HepG2 (cell line): ENCODE measurements around the gene KLRC4. TPM values are rescaled to one million over a fixed set of nuclear protein-coding genes. Genes with fewer than 3 reads are reported as not detected.
A peak's percentile ranks its signal among the peaks of the same experiment; 100 is the strongest.

ENCODE experiments used
- ARID3A ChIP-seq: IDR thresholded peaks from 2 replicates; pipeline ENCODE4 v1.6.1; 2012; ENCODE audit warnings: low read depth, low read length, improper control_type of control experiment
- DNMT3B ChIP-seq: conservative IDR thresholded peaks from 2 replicates; pipeline ENCODE4 v1.6.1; 2016; ENCODE audit warnings: missing biosample characterization, control low read depth
- ELF3 ChIP-seq: IDR thresholded peaks from 2 replicates; pipeline ENCODE4 v1.6.1; 2016; ENCODE audit warnings: missing genetic modification reagents, missing compliant biosample characterization
- GZF1 ChIP-seq: sonication (generic); formaldehyde crosslinking; IDR thresholded peaks from 2 replicates; pipeline ENCODE4 v1.5.1; 2020; ENCODE audit warnings: mild to moderate bottlenecking, missing genetic modification reagents
- HOXA9 ChIP-seq: sonication (generic); formaldehyde crosslinking; IDR thresholded peaks from 2 replicates; pipeline ENCODE4 v1.8.1; 2022; ENCODE audit warnings: missing genetic modification reagents, mild to moderate bottlenecking, moderate library complexity, borderline replicate concordance
- KDM5B ChIP-seq: sonication (generic); formaldehyde crosslinking; IDR thresholded peaks from 2 replicates; pipeline ENCODE4 v1.4.0; 2020; ENCODE audit warnings: missing genetic modification reagents, mild to moderate bottlenecking, borderline replicate concordance
- KMT2B ChIP-seq: IDR thresholded peaks from 2 replicates; pipeline ENCODE4 v1.6.1; 2016; ENCODE audit warnings: missing genetic modification reagents, missing compliant biosample characterization
- MAFK ChIP-seq, 2 experiments: IDR thresholded peaks in 1 of 2; conservative IDR thresholded peaks in 1 of 2; 2 replicates each; pipeline ENCODE4 v1.6.1; 2011; ENCODE audit warnings: improper control_type of control experiment in 2 of 2, low read length in 2 of 2
- MIER2 ChIP-seq: IDR thresholded peaks from 2 replicates; pipeline ENCODE4 v1.6.1; 2016; ENCODE audit warnings: missing biosample characterization, missing genetic modification reagents
- MTF1 ChIP-seq: sonication (generic); formaldehyde crosslinking; IDR thresholded peaks from 2 replicates; pipeline ENCODE4 v1.5.0; 2020; ENCODE audit warnings: missing genetic modification reagents
- POLR2G ChIP-seq: fragments of 200-400 bp; formaldehyde crosslinking; IDR thresholded peaks from 2 replicates; pipeline ENCODE4 v1.6.1; 2018; ENCODE audit warnings: mild to moderate bottlenecking, low read depth, low read length, moderate library complexity
- SRY ChIP-seq: sonication (generic); formaldehyde crosslinking; IDR thresholded peaks from 2 replicates; pipeline ENCODE4 v1.8.0; 2022; ENCODE audit warnings: mild to moderate bottlenecking, missing genetic modification reagents
- TBP ChIP-seq: sonication (generic); formaldehyde crosslinking; IDR thresholded peaks from 2 replicates; pipeline ENCODE4 v1.5.0; 2020; ENCODE audit warnings: missing genetic modification reagents
- THAP11 ChIP-seq: IDR thresholded peaks from 2 replicates; pipeline ENCODE4 v1.6.1; 2016; ENCODE audit warnings: missing biosample characterization, missing genetic modification reagents
- WIZ ChIP-seq: sonication (generic); formaldehyde crosslinking; IDR thresholded peaks from 2 replicates; pipeline ENCODE4 v1.5.1; 2020; ENCODE audit warnings: mild to moderate bottlenecking, missing genetic modification reagents
- ZBTB37 ChIP-seq: sonication (generic); formaldehyde crosslinking; IDR thresholded peaks from 2 replicates; pipeline ENCODE4 v1.4.0; 2020; ENCODE audit warnings: mild to moderate bottlenecking, missing genetic modification reagents
- ZFYVE20 ChIP-seq: sonication (generic); formaldehyde crosslinking; IDR thresholded peaks from 2 replicates; pipeline ENCODE4 v1.8.0; 2023; ENCODE audit warnings: low read depth, mild to moderate bottlenecking, moderate library complexity, missing genetic modification reagents, borderline replicate concordance
- ZMYM4 ChIP-seq: sonication (generic); formaldehyde crosslinking; IDR thresholded peaks from 2 replicates; pipeline ENCODE4 v1.8.1; 2023; ENCODE audit warnings: mild to moderate bottlenecking, missing genetic modification reagents
- ZNF781 ChIP-seq: sonication (generic); formaldehyde crosslinking; IDR thresholded peaks from 2 replicates; pipeline ENCODE4 v1.5.1; 2020; ENCODE audit warnings: borderline replicate concordance, mild to moderate bottlenecking, missing genetic modification reagents; ENCODE audit errors: not compliant biosample characterization
- ZNF792 ChIP-seq: IDR thresholded peaks from 2 replicates; pipeline ENCODE4 v1.6.1; 2016
- ZNF891 ChIP-seq: sonication (generic); formaldehyde crosslinking; IDR thresholded peaks from 2 replicates; pipeline ENCODE4 v1.5.0; 2020; ENCODE audit warnings: mild to moderate bottlenecking, missing genetic modification reagents
- ZSCAN9 ChIP-seq: IDR thresholded peaks from 2 replicates; pipeline ENCODE4 v1.6.1; 2016; ENCODE audit warnings: borderline replicate concordance
- polyA plus RNA-seq, 8 experiments: library from polyadenylated mRNA; depleted of rRNA in 3 of 8; stranded (reverse) in 7 of 8; unstranded in 1 of 8; fragments of >200 nt; fragmentation: Illumina TruSeq in 4 of 8; extraction: Trizol in 4 of 8; gene quantifications; 2 replicates each; pipeline versions ENCODE4 v1.2.1 to v1.2.3, GENCODE V29; 2011 to 2016; ENCODE audit warnings: low read depth in 4 of 8, missing spikeins in 1 of 8, mixed read lengths in 1 of 8; ENCODE audit not compliant: insufficient read depth in 1 of 8
- total RNA-seq, 5 experiments: library from RNA; depleted of rRNA; stranded (reverse); fragments of >200 nt; fragmentation: Illumina TruSeq; extraction: Trizol; gene quantifications; 2 replicates each; pipeline ENCODE4 v1.2.3, GENCODE V29; 2016; ENCODE audit warnings: low read depth in 1 of 5
- TF ChIP-seq, protein P1 (sequence below): IDR thresholded peaks from 2 replicates; pipeline ENCODE4 v1.6.1; 2016; ENCODE audit warnings: missing genetic modification reagents, missing compliant biosample characterization
- TF ChIP-seq, protein P2 (sequence below): sonication (generic); formaldehyde crosslinking; IDR thresholded peaks from 2 replicates; pipeline ENCODE4 v1.4.0; 2020; ENCODE audit warnings: mild to moderate bottlenecking, missing genetic modification reagents
- TF ChIP-seq, protein P3 (sequence below): sonication (generic); formaldehyde crosslinking; IDR thresholded peaks from 2 replicates; pipeline ENCODE4 v1.4.0; 2020; ENCODE audit warnings: mild to moderate bottlenecking, missing genetic modification reagents, borderline replicate concordance

KLRC4 gene
- total and polyA plus RNA-seq, 2 of the 13 experiments (the other 11 are each of a cell fraction or from before 2014, with no cell fraction given) = 0.09 TPM; not detected in 1

DNA sequence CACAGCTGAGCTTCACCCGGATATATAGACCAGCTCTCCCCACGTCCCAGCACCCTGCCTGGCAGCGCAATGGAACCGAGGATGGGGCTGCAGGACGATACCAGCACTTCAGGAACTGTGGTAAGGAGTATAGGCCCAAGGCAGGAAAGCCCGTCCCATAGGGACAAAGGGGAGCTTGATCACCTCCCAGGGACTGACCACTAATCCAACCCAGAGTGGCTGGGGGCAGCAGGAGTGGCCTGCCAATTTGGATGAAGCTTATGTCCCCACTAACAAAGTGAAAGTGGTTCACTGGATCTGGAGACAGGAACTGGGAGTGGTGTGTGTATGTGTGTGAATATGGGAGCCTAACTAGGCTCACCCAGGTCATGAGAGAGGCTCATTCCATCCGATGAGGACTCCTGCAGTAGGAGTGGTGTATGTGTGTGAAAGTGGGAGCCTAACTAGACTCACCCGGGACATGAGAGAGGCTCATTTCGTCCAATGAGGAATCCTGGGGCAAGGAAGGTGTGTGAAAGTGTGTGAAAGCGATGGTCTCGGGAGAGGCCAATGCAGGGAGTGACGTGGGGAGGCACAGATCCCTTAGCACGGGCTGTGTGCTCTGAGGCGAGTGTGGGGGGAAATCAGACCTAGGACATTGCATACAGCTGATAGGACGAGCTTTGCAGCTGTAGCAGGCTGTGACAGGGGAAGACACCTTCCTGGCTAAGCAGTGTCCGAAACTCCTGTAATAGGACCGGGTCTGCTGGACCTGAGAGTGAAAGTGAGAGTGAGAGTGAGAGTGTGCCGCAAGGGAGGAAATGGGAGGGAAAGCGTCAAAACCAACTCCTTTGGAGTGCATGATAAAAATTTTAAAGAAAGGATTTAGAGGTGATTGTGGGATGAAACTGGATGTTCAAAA lies 45.4 kb downstream of the KLRC4 start (continued):
- TF ChIP-seq ZBTB37 (CRISPR knock-in tag) (no peak), ZFYVE20 (CRISPR knock-in tag) (no peak), KMT2B (CRISPR knock-in tag) (peak; percentile 30; the same call in 1 of the 2 replicates), KDM5B (CRISPR knock-in tag) (peak; percentile 21; the same call in 1 of the 2 replicates), ELF3 (CRISPR knock-in tag) (peak; percentile 30; the same call in 1 of the 2 replicates), ARID3A (no peak), WIZ (CRISPR knock-in tag) (no peak), ZNF781 (CRISPR knock-in tag) (no peak), THAP11 (CRISPR knock-in tag) (peak; percentile 41), SRY (CRISPR knock-in tag) (0 out of 2 replicates have a peak, but pooled peaks have one; percentile 52), POLR2G (no peak), MIER2 (0 out of 2 replicates have a peak, but pooled peaks have one; percentile 12), TBP (CRISPR knock-in tag) (no peak), DNMT3B (CRISPR knock-in tag) (no peak), ZNF891 (CRISPR knock-in tag) (0 out of 2 replicates have a peak, but pooled peaks have one; percentile 14), ZMYM4 (CRISPR knock-in tag) (no peak), MTF1 (CRISPR knock-in tag) (no peak), ZNF792 (CRISPR knock-in tag) (no peak), HOXA9 (CRISPR knock-in tag) (no peak), GZF1 (peak; percentile 43; the same call in 1 of the 2 replicates), MAFK (conservative IDR thresholded peaks at IDR 0.05 in 1 of 2, IDR thresholded peaks at IDR 0.05 in 1 of 2; ENCODE audit: low read length in 2 of 2) (no peak), ZSCAN9 (no peak)
- TF ChIP-seq, protein P1, sequence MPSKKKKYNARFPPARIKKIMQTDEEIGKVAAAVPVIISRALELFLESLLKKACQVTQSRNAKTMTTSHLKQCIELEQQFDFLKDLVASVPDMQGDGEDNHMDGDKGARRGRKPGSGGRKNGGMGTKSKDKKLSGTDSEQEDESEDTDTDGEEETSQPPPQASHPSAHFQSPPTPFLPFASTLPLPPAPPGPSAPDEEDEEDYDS = no peak
- TF ChIP-seq, protein P2, sequence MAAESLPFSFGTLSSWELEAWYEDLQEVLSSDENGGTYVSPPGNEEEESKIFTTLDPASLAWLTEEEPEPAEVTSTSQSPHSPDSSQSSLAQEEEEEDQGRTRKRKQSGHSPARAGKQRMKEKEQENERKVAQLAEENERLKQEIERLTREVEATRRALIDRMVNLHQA (CRISPR knock-in tag) = no peak
- TF ChIP-seq, protein P3, sequence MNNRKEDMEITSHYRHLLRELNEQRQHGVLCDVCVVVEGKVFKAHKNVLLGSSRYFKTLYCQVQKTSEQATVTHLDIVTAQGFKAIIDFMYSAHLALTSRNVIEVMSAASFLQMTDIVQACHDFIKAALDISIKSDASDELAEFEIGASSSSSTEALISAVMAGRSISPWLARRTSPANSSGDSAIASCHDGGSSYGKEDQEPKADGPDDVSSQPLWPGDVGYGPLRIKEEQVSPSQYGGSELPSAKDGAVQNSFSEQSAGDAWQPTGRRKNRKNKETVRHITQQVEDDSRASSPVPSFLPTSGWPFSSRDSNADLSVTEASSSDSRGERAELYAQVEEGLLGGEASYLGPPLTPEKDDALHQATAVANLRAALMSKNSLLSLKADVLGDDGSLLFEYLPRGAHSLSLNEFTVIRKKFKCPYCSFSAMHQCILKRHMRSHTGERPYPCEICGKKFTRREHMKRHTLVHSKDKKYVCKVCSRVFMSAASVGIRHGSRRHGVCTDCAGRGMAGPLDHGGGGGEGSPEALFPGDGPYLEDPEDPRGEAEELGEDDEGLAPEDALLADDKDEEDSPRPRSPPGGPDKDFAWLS (CRISPR knock-in tag) = no peak
